ENCODE measurements around the gene CNST. TPM values are rescaled to one million over a fixed set of nuclear protein-coding genes. Genes with fewer than 3 reads are reported as not detected.
A peak's percentile ranks its signal among the peaks of the same experiment; 100 is the strongest.
"Not testable (repeated sequence)": the region's sequence is repeated elsewhere in the genome, so short reads cannot be mapped to it uniquely, and the experiment has no call there.

CNST gene
- total and polyA plus RNA-seq, 2 donors: 17.1 to 36.6 TPM

DNA sequence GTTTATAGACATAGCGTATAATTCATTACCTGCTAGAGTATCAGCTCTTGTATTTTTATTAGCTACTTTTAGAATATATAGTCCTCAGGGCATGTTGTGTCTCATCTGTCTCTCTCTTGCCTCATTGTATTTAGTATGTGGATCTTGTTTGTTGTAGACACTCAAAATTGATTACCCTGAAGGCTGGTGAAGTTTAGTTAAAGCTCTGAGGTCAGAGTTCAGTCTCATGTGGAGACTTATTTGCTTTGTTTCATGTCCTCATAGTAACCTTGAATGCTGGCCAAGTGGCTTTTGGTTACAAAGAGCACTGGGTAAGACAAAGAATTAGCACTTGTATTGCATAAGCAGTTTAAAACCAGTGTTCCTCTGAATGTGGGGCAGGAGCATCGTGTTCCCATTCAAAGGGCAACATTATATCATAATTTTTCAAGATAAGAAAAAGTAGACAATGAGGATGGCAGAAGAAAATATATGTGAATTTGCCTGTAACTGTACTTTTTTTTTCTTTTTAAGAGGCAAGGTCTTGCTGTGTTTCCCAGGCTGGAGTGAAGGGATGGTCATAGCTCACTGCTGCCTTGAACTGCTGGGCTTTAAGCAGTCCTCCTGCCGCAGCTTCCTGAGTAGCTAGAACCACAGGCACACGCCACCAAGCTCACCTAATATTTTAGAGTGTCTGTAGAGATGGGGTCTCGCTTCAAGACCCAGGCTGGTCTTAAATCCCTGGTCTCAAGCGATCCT is 17.4 kb downstream of the CNST start:
- Histone ChIP-seq H3K36me3 (ENCODE audit: insufficient read depth) (no peaks in the 10 kb centered on the region), H3K27ac (ENCODE audit: low read depth) (no peak overlapping the region), H3K4me3 (ENCODE audit: low read depth, low read length) (no peak overlapping the region), H3K4me1 (ENCODE audit: insufficient read depth) (peaks cover 3% of the 10 kb centered on the region)
- 77% methylated on average over 6 of the region's 6 CpGs for WGBS
- DNase-seq (ENCODE audit: extremely low spot score): peak; percentile 49

DNA sequence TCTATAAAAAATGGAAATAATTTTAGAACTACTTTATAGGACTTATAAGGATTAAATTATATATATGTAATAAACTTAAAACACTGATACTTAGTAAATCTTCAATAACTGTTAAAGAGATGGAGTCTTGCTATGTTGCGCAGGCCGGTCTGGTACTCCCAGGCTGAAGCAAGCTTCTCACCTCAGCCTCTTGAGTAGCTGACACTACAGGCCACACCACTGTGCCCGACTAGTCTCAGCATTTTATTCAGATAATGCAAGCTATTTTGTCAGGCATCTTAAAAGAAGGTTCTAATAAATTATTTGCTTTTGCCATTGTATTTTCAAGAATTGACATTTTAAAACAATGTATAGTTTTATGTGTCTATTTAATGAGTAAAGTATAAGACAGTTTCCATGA is 20.8 kb downstream of the CNST start:
- H3K4me1 ChIP-seq (ENCODE audit: insufficient read depth): peaks cover 3% of the 10 kb centered on the region
- no peaks in the 10 kb centered on the region for H3K36me3 ChIP-seq (ENCODE audit: insufficient read depth)
- no peak overlapping the region for H3K4me3 ChIP-seq (ENCODE audit: low read depth, low read length)
- WGBS: 74% methylated on average over 3 of the region's 3 CpGs
- H3K27ac ChIP-seq (ENCODE audit: low read depth): no peak overlapping the region
- no peak for DNase-seq (ENCODE audit: extremely low spot score)

DNA sequence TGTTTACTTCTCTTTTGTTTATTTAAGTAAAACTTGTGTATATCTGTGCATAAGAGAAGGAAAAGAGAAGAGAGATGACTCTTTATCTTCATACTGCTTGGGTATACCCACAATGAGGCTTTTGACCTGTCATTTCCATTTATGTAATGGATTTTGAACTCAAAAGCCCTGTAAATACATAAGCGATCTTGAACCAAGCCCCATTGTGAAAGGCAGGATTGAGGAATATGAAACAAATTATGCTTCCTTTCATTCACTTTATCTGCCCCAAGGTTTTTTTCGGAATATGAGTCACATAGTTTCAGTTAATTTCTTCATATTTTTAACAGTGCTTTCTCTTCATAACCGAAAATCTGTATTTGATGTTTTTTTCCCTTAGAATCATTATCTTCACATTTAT is 21.4 kb downstream of the CNST start:
- H3K36me3 ChIP-seq (ENCODE audit: insufficient read depth): no peaks in the 10 kb centered on the region
- no peak overlapping the region for H3K27ac ChIP-seq (ENCODE audit: low read depth)
- H3K4me1 ChIP-seq (ENCODE audit: insufficient read depth): peaks cover 2% of the 10 kb centered on the region
- WGBS: 36% methylated on average over 3 of the region's 3 CpGs
- no peak overlapping the region for H3K4me3 ChIP-seq (ENCODE audit: low read depth, low read length)
- no peak for DNase-seq (ENCODE audit: extremely low spot score)

DNA sequence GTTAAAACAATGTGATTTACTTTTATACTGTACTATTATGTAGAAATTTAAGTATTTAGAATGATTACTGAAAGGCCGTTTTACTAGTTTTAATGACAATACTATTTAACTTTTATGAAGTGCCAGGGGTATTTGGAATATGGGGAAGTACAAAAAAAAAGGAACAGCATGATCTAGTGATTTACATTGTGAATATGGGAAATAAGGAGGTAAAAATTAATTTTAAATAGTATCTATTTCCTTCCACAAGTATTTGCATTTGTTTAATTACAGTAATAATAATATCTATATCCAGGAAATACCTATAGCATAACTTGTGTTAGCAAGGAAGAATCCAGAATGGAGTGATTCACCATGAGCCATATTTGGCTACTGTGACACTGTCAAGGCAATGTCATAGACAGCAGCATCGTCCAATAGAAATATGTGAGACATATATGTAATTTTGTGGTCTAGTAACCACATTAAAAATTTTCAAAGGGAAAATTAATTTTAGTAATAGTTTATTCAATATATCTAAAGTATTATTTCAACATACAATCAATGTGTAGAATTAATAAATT is 22.0 kb downstream of the CNST start:
- no peaks in the 10 kb centered on the region for H3K4me1 ChIP-seq (ENCODE audit: insufficient read depth)
- 70% methylated on average over 2 of the region's 2 CpGs for WGBS
- H3K27ac ChIP-seq (ENCODE audit: low read depth): no peak overlapping the region
- H3K36me3 ChIP-seq (ENCODE audit: insufficient read depth): no peaks in the 10 kb centered on the region
- H3K4me3 ChIP-seq (ENCODE audit: low read depth, low read length): no peak overlapping the region
- no peak for DNase-seq (ENCODE audit: extremely low spot score)

DNA sequence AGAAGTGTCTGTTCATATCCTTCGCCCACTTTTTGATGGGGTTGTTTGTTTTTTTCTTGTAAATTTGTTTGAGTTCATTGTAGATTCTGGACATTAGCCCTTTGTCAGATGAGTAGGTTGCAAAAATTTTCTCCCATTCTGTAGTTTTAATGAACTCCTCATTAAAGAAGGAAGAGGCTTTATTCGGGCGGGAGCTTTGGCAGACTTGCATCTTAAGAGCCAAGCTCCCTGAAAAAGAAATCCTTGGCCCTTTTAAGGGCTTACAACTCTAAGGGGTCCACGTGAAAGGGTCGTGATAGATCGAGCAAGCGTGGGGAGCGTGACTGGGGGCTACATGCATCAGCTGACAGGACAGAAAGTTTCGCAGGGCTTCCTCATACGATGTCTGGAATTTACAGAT is 23.7 kb downstream of the CNST start:
- DNase-seq (ENCODE audit: extremely low spot score); H3K36me3 ChIP-seq (ENCODE audit: insufficient read depth); H3K4me3 ChIP-seq (ENCODE audit: low read depth, low read length); H3K4me1 ChIP-seq (ENCODE audit: insufficient read depth); H3K27ac ChIP-seq (ENCODE audit: low read depth): not testable (repeated sequence)
- 97% methylated on average over 9 of the region's 10 CpGs for WGBS

DNA sequence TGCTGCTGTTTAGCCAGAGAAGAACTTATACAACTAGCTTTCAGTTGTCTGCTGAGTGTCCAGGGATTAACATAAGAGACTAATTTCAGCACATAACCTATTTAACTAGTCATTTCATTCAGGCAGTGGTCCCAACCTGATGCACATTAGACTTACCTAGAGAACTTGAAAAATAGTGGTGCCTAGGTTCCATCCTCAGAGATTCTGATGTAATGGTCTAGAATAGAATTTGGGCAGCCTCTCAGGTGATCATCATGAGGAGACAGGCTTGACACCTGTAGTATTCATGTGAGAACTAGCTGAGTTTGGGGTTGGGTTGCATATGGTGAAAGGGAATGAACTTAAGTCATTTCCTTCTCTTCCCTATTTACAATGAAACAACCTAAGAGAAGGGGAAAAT is 24.8 kb downstream of the CNST start:
- H3K36me3 ChIP-seq (ENCODE audit: insufficient read depth): peaks cover 2% of the 10 kb centered on the region
- no peak overlapping the region for H3K27ac ChIP-seq (ENCODE audit: low read depth)
- H3K4me3 ChIP-seq (ENCODE audit: low read depth, low read length): no peak overlapping the region
- no peak for DNase-seq (ENCODE audit: extremely low spot score)
- no peaks in the 10 kb centered on the region for H3K4me1 ChIP-seq (ENCODE audit: insufficient read depth)

DNA sequence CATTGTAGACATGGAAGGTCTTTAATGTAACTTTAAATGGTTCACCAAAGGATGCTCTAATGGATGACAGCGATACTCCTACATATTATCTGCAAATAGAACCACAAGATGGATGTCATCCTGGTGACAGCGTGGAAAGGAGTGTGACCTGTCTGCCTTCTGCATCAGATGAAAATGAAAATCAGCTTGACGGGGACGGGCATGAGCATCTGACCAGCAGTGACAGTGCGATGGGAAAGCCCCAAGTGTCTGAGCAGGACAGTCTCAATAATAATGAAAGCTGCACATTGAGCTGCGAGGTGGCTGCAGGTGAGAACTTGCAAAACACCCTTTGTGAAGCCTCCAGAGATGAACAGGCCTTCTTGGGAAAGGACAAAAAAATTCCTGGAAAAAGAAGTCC is 25.2 kb downstream of the CNST start:
- Histone ChIP-seq H3K36me3 (ENCODE audit: insufficient read depth) (peaks cover 2% of the 10 kb centered on the region), H3K4me3 (ENCODE audit: low read depth, low read length) (no peak overlapping the region), H3K4me1 (ENCODE audit: insufficient read depth) (no peaks in the 10 kb centered on the region), H3K27ac (ENCODE audit: low read depth) (no peak overlapping the region)
- WGBS: 95% methylated on average over 6 of the region's 6 CpGs
- DNase-seq (ENCODE audit: extremely low spot score): no peak

DNA sequence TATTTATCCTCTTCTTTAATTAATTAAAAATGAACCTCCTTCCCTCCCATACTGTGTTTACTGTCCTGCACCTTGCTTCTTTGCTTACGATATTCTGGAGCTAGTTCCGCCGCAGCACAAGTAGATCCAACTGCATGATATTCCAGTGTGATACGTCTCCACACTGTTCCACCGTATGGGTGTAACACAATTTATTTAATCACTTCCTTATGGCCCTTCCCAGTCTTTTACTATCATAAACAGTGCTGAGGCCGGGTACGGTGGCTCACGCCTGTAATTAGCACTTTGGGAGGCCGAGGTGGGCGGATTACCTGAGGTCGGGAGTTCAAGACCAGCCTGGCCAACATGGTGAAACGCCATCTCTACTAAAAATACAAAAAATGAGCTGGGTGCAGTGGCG is 25.7 kb downstream of the CNST start:
- H3K4me1 ChIP-seq (ENCODE audit: insufficient read depth): no peaks in the 10 kb centered on the region
- H3K4me3 ChIP-seq (ENCODE audit: low read depth, low read length): no peak overlapping the region
- DNase-seq (ENCODE audit: extremely low spot score): no peak
- H3K36me3 ChIP-seq (ENCODE audit: insufficient read depth): peaks cover 2% of the 10 kb centered on the region
- no peak overlapping the region for H3K27ac ChIP-seq (ENCODE audit: low read depth)
- 87% methylated on average over 13 of the region's 13 CpGs for WGBS

DNA sequence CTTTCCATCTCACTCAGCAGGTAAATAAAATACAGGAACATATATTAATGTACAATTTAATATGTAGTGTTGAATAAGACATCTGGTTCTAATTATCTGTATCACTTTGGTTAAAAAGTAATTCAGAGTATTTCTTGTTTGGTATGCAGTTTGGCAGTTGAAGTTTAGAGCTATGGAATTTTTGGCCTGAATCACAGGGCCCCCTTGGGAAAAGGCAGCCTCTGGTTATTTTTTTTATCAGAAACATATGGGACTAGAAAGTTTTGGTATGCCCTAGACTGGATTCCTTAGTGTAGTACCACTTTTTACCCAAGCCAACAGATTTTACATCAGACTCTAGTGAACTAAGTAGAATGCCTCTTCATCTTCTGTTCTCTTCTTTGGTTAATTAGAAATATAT is 26.4 kb downstream of the CNST start:
- no peak for DNase-seq (ENCODE audit: extremely low spot score)
- H3K27ac ChIP-seq (ENCODE audit: low read depth): no peak overlapping the region
- H3K36me3 ChIP-seq (ENCODE audit: insufficient read depth): peaks cover 2% of the 10 kb centered on the region
- no peaks in the 10 kb centered on the region for H3K4me1 ChIP-seq (ENCODE audit: insufficient read depth)
- H3K4me3 ChIP-seq (ENCODE audit: low read depth, low read length): no peak overlapping the region

DNA sequence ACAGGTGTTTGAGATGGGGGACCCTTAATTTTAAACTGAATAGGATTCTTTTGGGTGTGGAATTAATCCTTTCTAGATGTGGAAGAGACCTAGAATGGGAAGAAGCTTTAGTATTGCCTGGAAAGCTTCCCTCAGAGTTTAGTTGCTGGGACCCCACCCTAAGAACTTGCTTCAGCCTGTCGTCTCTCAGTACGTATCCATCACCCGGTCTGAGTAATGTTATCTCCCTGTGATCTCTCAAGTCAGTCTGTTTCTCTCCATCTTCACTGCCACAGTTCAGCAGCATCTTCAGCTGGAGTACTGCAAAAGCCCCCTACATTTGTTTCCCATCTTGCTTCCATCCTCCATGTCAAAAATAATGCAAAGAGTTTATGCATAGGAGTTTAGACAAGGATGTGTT is 28.9 kb downstream of the CNST start:
- H3K27ac ChIP-seq (ENCODE audit: low read depth): no peak overlapping the region
- 68% methylated on average over 3 of the region's 3 CpGs for WGBS
- no peaks in the 10 kb centered on the region for H3K4me1 ChIP-seq (ENCODE audit: insufficient read depth)
- peaks cover 2% of the 10 kb centered on the region for H3K36me3 ChIP-seq (ENCODE audit: insufficient read depth)
- H3K4me3 ChIP-seq (ENCODE audit: low read depth, low read length): no peak overlapping the region
- no peak for DNase-seq (ENCODE audit: extremely low spot score)

DNA sequence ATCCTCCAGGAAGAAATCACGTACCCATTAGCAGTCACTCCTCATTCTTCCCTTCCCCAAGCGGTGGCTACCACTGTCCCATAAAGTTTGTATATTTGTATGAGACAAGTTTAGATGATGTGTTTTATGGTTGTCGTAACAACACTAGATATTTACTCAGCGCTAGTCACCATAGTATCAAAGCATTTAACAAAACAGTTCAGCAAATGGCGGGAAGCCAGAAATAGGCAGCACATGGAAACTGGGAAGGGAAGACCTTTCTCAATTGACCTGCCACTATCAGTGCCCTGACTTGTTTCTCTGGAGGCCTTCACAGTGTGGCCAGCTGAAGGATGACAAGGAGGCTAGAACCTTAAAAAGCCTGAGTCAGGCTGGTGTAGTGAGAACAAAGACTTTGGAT is 31.1 kb downstream of the CNST start:
- no peak overlapping the region for H3K27ac ChIP-seq (ENCODE audit: low read depth)
- DNase-seq (ENCODE audit: extremely low spot score): no peak
- WGBS: 28% methylated on average over 5 of the region's 5 CpGs
- no peaks in the 10 kb centered on the region for H3K4me1 ChIP-seq (ENCODE audit: insufficient read depth)
- no peak overlapping the region for H3K4me3 ChIP-seq (ENCODE audit: low read depth, low read length)
- peaks cover 2% of the 10 kb centered on the region for H3K36me3 ChIP-seq (ENCODE audit: insufficient read depth)

DNA sequence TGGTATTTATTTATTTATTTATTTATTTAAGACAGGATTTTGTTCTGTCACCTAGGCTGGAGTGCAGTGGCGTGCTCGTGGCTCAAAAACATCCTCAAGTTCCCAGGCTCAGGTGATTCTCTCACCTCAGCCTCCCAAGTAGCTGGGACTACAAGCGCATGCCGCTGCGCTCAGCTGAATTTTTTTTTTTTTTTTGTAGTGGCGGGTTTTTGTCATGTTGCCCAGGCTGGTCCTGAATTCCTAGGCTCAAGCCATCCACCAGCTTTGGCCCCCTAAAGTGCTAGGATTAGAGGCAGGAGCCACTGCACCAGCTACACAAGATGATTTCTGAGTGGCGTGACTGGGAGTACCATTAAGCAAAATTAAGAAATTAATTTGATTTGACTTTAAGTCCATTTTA is 31.7 kb downstream of the CNST start:
- Histone ChIP-seq H3K4me3 (ENCODE audit: low read depth, low read length) (no peak overlapping the region), H3K27ac (ENCODE audit: low read depth) (no peak overlapping the region), H3K36me3 (ENCODE audit: insufficient read depth) (peaks cover 2% of the 10 kb centered on the region), H3K4me1 (ENCODE audit: insufficient read depth) (no peaks in the 10 kb centered on the region)
- WGBS: 75% methylated on average over 7 of the region's 7 CpGs
- DNase-seq (ENCODE audit: extremely low spot score): no peak

DNA sequence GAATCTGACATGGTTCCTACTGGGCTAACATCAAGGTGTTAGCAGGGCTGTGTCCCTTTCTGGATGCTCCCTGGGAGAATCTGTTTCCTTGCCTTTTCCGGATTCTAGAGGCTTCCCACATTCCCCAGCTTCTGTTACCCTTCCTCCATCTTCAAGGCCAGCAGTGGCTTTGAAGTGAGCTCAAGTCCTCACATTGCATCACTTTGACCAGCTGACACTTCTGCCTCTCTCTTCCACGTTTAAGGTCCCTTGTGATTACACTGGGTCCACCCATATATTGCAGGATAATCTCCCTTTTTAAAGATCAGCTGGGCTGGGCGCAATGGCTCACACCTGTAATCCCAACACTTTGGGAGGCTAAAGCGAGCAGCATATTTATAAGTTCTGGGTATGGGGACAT is 33.1 kb downstream of the CNST start:
- 82% methylated on average over 4 of the region's 4 CpGs for WGBS
- no peak overlapping the region for H3K4me3 ChIP-seq (ENCODE audit: low read depth, low read length)
- no peaks in the 10 kb centered on the region for H3K36me3 ChIP-seq (ENCODE audit: insufficient read depth)
- no peak overlapping the region for H3K27ac ChIP-seq (ENCODE audit: low read depth)
- no peak for DNase-seq (ENCODE audit: extremely low spot score)
- no peaks in the 10 kb centered on the region for H3K4me1 ChIP-seq (ENCODE audit: insufficient read depth)

DNA sequence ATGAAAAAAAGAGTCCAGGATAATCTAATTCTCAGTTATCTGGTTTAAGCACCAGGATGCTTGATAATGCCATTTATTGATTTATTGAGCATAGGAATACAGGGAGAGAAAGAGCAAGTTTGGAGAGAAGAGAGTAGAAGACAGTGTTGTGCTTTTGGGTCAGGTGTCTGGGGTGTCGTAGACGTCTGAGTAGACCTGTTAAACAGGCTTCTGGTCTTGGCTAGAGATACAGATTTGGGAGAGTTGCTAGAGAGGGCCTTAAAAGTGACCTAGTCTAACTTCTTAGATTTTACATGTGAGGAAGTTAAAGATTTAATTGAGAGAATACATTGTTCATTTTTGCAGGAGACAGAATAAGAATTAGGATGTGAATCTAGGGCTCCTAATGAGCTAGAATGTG is 34.3 kb downstream of the CNST start:
- H3K36me3 ChIP-seq (ENCODE audit: insufficient read depth): no peaks in the 10 kb centered on the region
- DNase-seq (ENCODE audit: extremely low spot score): no peak
- no peak overlapping the region for H3K27ac ChIP-seq (ENCODE audit: low read depth)
- no peak overlapping the region for H3K4me3 ChIP-seq (ENCODE audit: low read depth, low read length)
- WGBS: 80% methylated on average over 2 of the region's 2 CpGs
- no peaks in the 10 kb centered on the region for H3K4me1 ChIP-seq (ENCODE audit: insufficient read depth)

DNA sequence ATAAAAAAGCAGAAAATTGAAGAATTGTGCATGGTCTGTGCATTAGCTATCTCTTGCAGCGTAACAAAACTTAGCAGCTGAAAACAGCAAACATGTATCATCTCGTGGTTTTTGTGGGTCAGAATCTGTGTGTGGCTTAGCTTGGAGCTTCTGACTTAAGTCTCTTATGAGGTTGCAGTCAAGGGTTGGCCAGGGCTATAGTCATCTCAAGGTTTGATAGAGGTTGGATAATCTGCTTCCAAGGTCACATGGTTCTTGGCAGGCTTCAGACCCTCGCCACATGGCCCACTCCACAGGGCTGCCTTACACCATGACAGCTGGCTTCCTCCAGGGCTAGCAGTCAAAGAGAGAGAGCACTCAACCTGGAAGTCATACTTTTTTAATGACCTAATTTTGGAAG is 35.9 kb downstream of the CNST start:
- Histone ChIP-seq H3K4me1 (ENCODE audit: insufficient read depth) (no peaks in the 10 kb centered on the region), H3K36me3 (ENCODE audit: insufficient read depth) (no peaks in the 10 kb centered on the region), H3K27ac (ENCODE audit: low read depth) (no peak overlapping the region), H3K4me3 (ENCODE audit: low read depth, low read length) (no peak overlapping the region)
- no peak for DNase-seq (ENCODE audit: extremely low spot score)
- WGBS: 93% methylated on average over 3 of the region's 3 CpGs
